K562 (cell line): ENCODE measurements around the gene PAK1IP1. TPM values are rescaled to one million over a fixed set of nuclear protein-coding genes. Genes with fewer than 3 reads are reported as not detected.

ENCODE experiments used
- ATAC-seq: fragments of 200-7000 bp; cut with Tn5 transposase; 3 replicates; pipeline ENCODE4 v1.9.1; 2020; ENCODE audit warnings: moderate library complexity
- BruUV-seq: library from RNA; stranded (reverse); fragments of 400-500 nt; replicated peaks from 2 replicates; lab custom pipeline; 2021; lab: Mats Ljungman, UMichigan
- CTCF ChIA-PET: fragments of 300-600 bp; formaldehyde crosslinking; extraction: SDS; loops from one replicate; lab custom pipeline; 2021; ENCODE audit warnings: low intra/inter-chr PET ratio; lab: Yijun Ruan, JAX
- POLR2A ChIA-PET: fragments of 300-600, 350-650 bp; sonication (Branson Sonifier 250); formaldehyde crosslinking; extraction: SDS; loops from one replicate; lab custom pipeline; 2021; ENCODE audit warnings: antibody characterized with exemption, inconsistent platforms; lab: Yijun Ruan, JAX
- DNase-seq, 4 experiments: peaks; one replicate each; pipeline versions ENCODE4 v3.0.0 to v3.0.0-alpha.2; 2011 to 2018; ENCODE audit warnings: low spot score in 3 of 4, mixed read lengths in 3 of 4; ENCODE audit errors: extremely low read depth in 1 of 4
- FAIRE-seq: peaks from 2 replicates; lab custom pipeline; 2011; peaks lifted over from hg19 to GRCh38; lab: Jason Lieb, UNC
- H2AFZ ChIP-seq: 2 replicates; pipeline ENCODE4 v1.6.0; 2011; ENCODE audit warnings: low read depth, low read length, control low read depth, inconsistent platforms
- H3K27ac ChIP-seq: fragments of 200-600 bp; 3 replicates; pipeline ENCODE4 v1.8.0; 2011; ENCODE audit warnings: low read depth, mild to moderate bottlenecking, control low read depth, inconsistent platforms, low read length, moderate library complexity, mixed read lengths; ENCODE audit errors: extremely low read depth
- H3K27me3 ChIP-seq, 2 experiments: fragments of 300-600 bp in 1 of 2; 2 replicates in 1 of 2; 3 replicates in 1 of 2; pipeline versions ENCODE4 v1.6.0 to v1.8.0; 2011; ENCODE audit warnings: inconsistent platforms in 2 of 2, low read length in 2 of 2, mild to moderate bottlenecking in 1 of 2, mixed read lengths in 1 of 2, moderate library complexity in 1 of 2; ENCODE audit not compliant: control insufficient read depth in 2 of 2, insufficient read depth in 2 of 2
- H3K36me3 ChIP-seq: fragments of 300-600 bp; 3 replicates; pipeline ENCODE4 v1.8.0; 2011; ENCODE audit warnings: mild to moderate bottlenecking, low read length, inconsistent platforms; ENCODE audit not compliant: control insufficient read depth, insufficient read depth
- H3K4me1 ChIP-seq, 2 experiments: fragments of 200-600 bp in 1 of 2; replicated peaks in 1 of 2; 2 replicates in 1 of 2; 3 replicates in 1 of 2; pipeline versions ENCODE4 v1.5.1 to v1.8.0; 2011; ENCODE audit warnings: inconsistent platforms in 2 of 2, low read length in 2 of 2, mild to moderate bottlenecking in 1 of 2, mixed read lengths in 1 of 2, moderate library complexity in 1 of 2; ENCODE audit not compliant: control insufficient read depth in 2 of 2, insufficient read depth in 2 of 2
- H3K4me2 ChIP-seq: 2 replicates; pipeline ENCODE4 v1.6.1; 2011; ENCODE audit warnings: low read length, control low read depth, inconsistent platforms, mixed read lengths; ENCODE audit not compliant: insufficient read depth
- H3K4me3 ChIP-seq: fragments of 200-600 bp; sonication (generic), shearing (Covaris generic); 2 replicates; pipeline ENCODE4 v1.5.1; 2016; ENCODE audit warnings: control low read depth, inconsistent platforms
- H3K79me2 ChIP-seq: fragments of 200-600 bp; 3 replicates; pipeline ENCODE4 v1.8.0; 2011; ENCODE audit warnings: low read length, inconsistent platforms; ENCODE audit not compliant: control insufficient read depth, insufficient read depth
- H3K9ac ChIP-seq, 2 experiments: 2 replicates each; pipeline versions ENCODE4 v1.6.0 to v1.6.1; 2011; ENCODE audit warnings: low read depth in 2 of 2, low read length in 2 of 2, control low read depth in 1 of 2, inconsistent platforms in 1 of 2, mild to moderate bottlenecking in 1 of 2, mixed read lengths in 1 of 2; ENCODE audit not compliant: insufficient read depth in 1 of 2
- H3K9me1 ChIP-seq: one replicate; pipeline ENCODE4 v1.6.0; 2011; ENCODE audit warnings: inconsistent platforms, mild to moderate bottlenecking, low read length, moderate library complexity; ENCODE audit not compliant: control insufficient read depth, insufficient read depth
- H3K9me3 ChIP-seq: replicated peaks from 2 replicates; pipeline ENCODE4 v1.5.1; 2011; ENCODE audit warnings: low read depth, low read length, inconsistent platforms; ENCODE audit not compliant: control insufficient read depth, insufficient read depth
- H4K20me1 ChIP-seq: replicated peaks from 2 replicates; pipeline ENCODE4 v1.6.1; 2011; ENCODE audit warnings: low read length, inconsistent platforms, mixed read lengths; ENCODE audit not compliant: control insufficient read depth, insufficient read depth
- CBFB ChIP-seq: sonication (generic); formaldehyde crosslinking; IDR thresholded peaks from 2 replicates; pipeline ENCODE4 v1.4.0; 2020; ENCODE audit warnings: mild to moderate bottlenecking, missing genetic modification reagents
- MEF2D ChIP-seq: conservative IDR thresholded peaks from 2 replicates; pipeline ENCODE4 v1.6.1; 2016; ENCODE audit warnings: low read depth, missing genetic modification characterization, missing compliant biosample characterization
- MEIS2 ChIP-seq: fragments of 450-650 bp; IDR thresholded peaks from 2 replicates; pipeline ENCODE4 v1.6.1; 2014; ENCODE audit warnings: mild to moderate bottlenecking; ENCODE audit not compliant: partially characterized antibody
- MXI1 ChIP-seq: IDR thresholded peaks from 2 replicates; pipeline ENCODE4 v1.6.1; 2011; ENCODE audit warnings: low read depth, mild to moderate bottlenecking, improper control_type of control experiment, low read length
- RFX1 ChIP-seq: fragments of 450-650 bp; IDR thresholded peaks from 2 replicates; pipeline ENCODE4 v1.6.1; 2016; ENCODE audit warnings: mild to moderate bottlenecking, moderate library complexity
- SETDB1 ChIP-seq: IDR thresholded peaks from one replicate; pipeline ENCODE4 v1.6.1; 2012; ENCODE audit warnings: low read length, control low read depth, inconsistent platforms
- SRF ChIP-seq, 2 experiments: fragments of 250-450, 450-650 bp in 1 of 2; sonication (Bioruptor Pico) in 1 of 2; sonication (generic) in 1 of 2; formaldehyde crosslinking; IDR thresholded peaks; 2 replicates each; pipeline versions ENCODE4 v1.5.0 to v1.5.1; 2020 to 2022; ENCODE audit warnings: mild to moderate bottlenecking in 1 of 2, missing genetic modification reagents in 1 of 2
- STAT5A ChIP-seq: IDR thresholded peaks from 2 replicates; pipeline ENCODE4 v1.6.1; 2012; ENCODE audit warnings: low read length, inconsistent platforms, borderline replicate concordance
- ZKSCAN8 ChIP-seq: fragments of 200-800 bp; sonication (Bioruptor generic); IDR thresholded peaks from 2 replicates; pipeline ENCODE4 v1.6.1; 2016; ENCODE audit warnings: missing genetic modification characterization, missing compliant biosample characterization
- WGBS: fragments of 100-300 bp; shearing (Covaris generic); methylation state at CpG from one replicate; pipeline ENCODE4 v1.1.6; 2016; ENCODE audit warnings: low coverage, mixed read lengths; ENCODE audit not compliant: insufficient coverage; ENCODE audit errors: missing lambda C conversion rate; 5-methylcytosine and 5-hydroxymethylcytosine counted together
- in situ Hi-C: fragments of 300-500 bp; cut with MboI; formaldehyde crosslinking; loops from 4 replicates; pipeline ENCODE4 v1.15.0; 2018; ENCODE audit warnings: inconsistent platforms, mixed read lengths
- intact Hi-C: fragments of 100-400 bp; cut with micrococcal nuclease; formaldehyde crosslinking; loops from 2 replicates; pipeline ENCODE4 v1.14.2; 2022
- polyA plus RNA-seq, 8 experiments: library from polyadenylated mRNA; depleted of rRNA in 4 of 8; stranded (reverse) in 5 of 8; unstranded in 3 of 8; fragments of >200 nt; fragmentation: Nextera tagmentation in 2 of 8; fragmentation: Illumina TruSeq in 1 of 8; extraction: Ambion mirVana in 2 of 8; extraction: Trizol in 1 of 8; gene quantifications; 2 replicates each; pipeline versions ENCODE4 v1.2.1 to v1.2.3, GENCODE V29; 2011 to 2014; ENCODE audit warnings: inconsistent platforms in 1 of 8, missing spikeins in 1 of 8
- total RNA-seq, 7 experiments: library from RNA; depleted of rRNA in 6 of 7; stranded (reverse); fragments of >200 nt in 6 of 7; fragmentation: Illumina TruSeq in 2 of 7; extraction: Trizol in 2 of 7; gene quantifications; 2 replicates each; pipeline versions ENCODE4 v1.2.1 to v1.2.3, GENCODE V29; 2011 to 2021; ENCODE audit warnings: low replicate concordance in 1 of 7
- TF ChIP-seq, protein P1 (sequence below), 2 experiments: IDR thresholded peaks; 2 replicates each; pipeline ENCODE4 v1.6.1; 2012; ENCODE audit warnings: improper control_type of control experiment in 2 of 2, low read depth in 2 of 2, low read length in 2 of 2, borderline replicate concordance in 1 of 2
- TF ChIP-seq, protein P2 (sequence below): IDR thresholded peaks from 2 replicates; pipeline ENCODE4 v1.6.1; 2011; ENCODE audit warnings: borderline replicate concordance, low read depth, mild to moderate bottlenecking, moderate library complexity, low read length; ENCODE audit not compliant: insufficient read depth, poor library complexity, severe bottlenecking
- TF ChIP-seq, protein P3 (sequence below): fragments of 200-400 bp; formaldehyde crosslinking; IDR thresholded peaks from 2 replicates; pipeline ENCODE4 v1.6.1; 2017; ENCODE audit warnings: mild to moderate bottlenecking, low read depth, low read length, moderate library complexity

The PAK1IP1 gene
- total and polyA plus RNA-seq, 9 of the 15 experiments (the other 6 are each of a cell fraction or from before 2014, with no cell fraction given): 50.0 to 200 (median 87.0) TPM

DNA sequence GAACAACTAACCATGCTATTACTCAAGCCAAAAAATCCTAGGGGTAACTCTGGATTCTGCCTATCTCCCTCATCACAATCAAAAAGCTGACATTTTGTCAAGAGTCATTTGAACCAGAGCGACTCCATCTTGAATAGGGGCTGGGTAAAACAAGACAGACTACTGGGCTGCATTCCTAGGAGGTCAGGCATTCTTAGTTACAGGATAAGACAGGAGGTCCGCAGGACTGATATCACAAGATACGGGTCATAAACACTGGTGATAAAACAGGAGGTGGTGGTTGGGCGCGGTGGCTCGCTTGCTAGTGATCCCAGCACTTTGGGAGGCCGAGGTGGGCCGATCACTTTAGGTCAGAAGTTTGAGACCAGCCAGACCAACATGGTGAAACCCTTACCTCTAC lies 32.6 kb upstream of the PAK1IP1 start (continued):
- TF ChIP-seq, protein P1, sequence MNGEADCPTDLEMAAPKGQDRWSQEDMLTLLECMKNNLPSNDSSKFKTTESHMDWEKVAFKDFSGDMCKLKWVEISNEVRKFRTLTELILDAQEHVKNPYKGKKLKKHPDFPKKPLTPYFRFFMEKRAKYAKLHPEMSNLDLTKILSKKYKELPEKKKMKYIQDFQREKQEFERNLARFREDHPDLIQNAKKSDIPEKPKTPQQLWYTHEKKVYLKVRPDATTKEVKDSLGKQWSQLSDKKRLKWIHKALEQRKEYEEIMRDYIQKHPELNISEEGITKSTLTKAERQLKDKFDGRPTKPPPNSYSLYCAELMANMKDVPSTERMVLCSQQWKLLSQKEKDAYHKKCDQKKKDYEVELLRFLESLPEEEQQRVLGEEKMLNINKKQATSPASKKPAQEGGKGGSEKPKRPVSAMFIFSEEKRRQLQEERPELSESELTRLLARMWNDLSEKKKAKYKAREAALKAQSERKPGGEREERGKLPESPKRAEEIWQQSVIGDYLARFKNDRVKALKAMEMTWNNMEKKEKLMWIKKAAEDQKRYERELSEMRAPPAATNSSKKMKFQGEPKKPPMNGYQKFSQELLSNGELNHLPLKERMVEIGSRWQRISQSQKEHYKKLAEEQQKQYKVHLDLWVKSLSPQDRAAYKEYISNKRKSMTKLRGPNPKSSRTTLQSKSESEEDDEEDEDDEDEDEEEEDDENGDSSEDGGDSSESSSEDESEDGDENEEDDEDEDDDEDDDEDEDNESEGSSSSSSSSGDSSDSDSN (IDR thresholded peaks at IDR 0.05; ENCODE audit: borderline replicate concordance in 1 of 2, low read depth in 2 of 2, low read length in 2 of 2): no peak
- TF ChIP-seq, protein P2, sequence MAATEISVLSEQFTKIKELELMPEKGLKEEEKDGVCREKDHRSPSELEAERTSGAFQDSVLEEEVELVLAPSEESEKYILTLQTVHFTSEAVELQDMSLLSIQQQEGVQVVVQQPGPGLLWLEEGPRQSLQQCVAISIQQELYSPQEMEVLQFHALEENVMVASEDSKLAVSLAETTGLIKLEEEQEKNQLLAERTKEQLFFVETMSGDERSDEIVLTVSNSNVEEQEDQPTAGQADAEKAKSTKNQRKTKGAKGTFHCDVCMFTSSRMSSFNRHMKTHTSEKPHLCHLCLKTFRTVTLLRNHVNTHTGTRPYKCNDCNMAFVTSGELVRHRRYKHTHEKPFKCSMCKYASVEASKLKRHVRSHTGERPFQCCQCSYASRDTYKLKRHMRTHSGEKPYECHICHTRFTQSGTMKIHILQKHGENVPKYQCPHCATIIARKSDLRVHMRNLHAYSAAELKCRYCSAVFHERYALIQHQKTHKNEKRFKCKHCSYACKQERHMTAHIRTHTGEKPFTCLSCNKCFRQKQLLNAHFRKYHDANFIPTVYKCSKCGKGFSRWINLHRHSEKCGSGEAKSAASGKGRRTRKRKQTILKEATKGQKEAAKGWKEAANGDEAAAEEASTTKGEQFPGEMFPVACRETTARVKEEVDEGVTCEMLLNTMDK: no peak
- TF ChIP-seq MXI1 (no peak), ZKSCAN8 (CRISPR knock-in tag) (peak; percentile 79; the same call in 1 of the 2 replicates)
- TF ChIP-seq, all 486 proteins: peak for 97

DNA sequence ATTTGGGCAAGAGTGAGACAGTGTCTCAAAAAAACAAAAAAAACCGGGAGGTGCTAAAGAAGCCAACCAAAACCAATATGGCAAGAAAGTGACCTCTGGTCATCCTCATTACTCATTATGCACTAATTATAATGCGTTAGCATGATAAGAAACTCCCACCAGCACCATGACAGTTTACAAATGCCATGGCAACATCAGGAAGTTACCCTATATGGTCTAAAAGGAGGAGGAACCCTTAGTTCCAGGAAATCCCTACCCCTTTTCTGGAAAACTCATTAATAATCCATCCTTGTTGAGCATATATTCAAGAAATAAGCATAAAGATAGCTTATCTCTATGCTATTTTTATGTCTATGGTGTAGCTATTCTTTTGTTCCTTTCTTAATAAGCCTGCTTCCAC lies 32.0 kb upstream of the PAK1IP1 start:
- ATAC-seq (no peak), DNase-seq (no peak), FAIRE-seq (no peak)
- CTCF ChIA-PET: no interaction called here
- in situ Hi-C loops: no loop called here
- Histone ChIP-seq H3K27me3 (peaks cover 0 to 5% of the 10 kb centered on the region in 2 experiments; a peak in 2 of 5 replicates), H2AFZ (no peak overlapping the region), H3K4me2 (no peak overlapping the region), H3K36me3 (no peaks in the 10 kb centered on the region), H3K27ac (no peak overlapping the region), H3K9me3 (no peaks in the 10 kb centered on the region; the same call in 1 of the 2 replicates), H4K20me1 (no peaks in the 10 kb centered on the region), H3K9ac (no peak overlapping the region), H3K9me1 (no peaks in the 10 kb centered on the region), H3K4me3 (no peak overlapping the region), H3K79me2 (no peaks in the 10 kb centered on the region), H3K4me1 (peaks cover 8% of the 10 kb centered on the region in 2 experiments)
- no TSS peak for BruUV-seq
- TF ChIP-seq SRF (CRISPR knock-in tag; IDR thresholded peaks at IDR 0.05) (peak; percentile 89 to 97), MEF2D (tag) (peak; percentile 38; the same call in 1 of the 2 replicates), MEIS2 (peak; percentile 11), STAT5A (peak; percentile 43; the same call in 1 of the 2 replicates), RFX1 (peak; percentile 81), CBFB (no peak), SETDB1 (no peak)
- TF ChIP-seq, protein P3, sequence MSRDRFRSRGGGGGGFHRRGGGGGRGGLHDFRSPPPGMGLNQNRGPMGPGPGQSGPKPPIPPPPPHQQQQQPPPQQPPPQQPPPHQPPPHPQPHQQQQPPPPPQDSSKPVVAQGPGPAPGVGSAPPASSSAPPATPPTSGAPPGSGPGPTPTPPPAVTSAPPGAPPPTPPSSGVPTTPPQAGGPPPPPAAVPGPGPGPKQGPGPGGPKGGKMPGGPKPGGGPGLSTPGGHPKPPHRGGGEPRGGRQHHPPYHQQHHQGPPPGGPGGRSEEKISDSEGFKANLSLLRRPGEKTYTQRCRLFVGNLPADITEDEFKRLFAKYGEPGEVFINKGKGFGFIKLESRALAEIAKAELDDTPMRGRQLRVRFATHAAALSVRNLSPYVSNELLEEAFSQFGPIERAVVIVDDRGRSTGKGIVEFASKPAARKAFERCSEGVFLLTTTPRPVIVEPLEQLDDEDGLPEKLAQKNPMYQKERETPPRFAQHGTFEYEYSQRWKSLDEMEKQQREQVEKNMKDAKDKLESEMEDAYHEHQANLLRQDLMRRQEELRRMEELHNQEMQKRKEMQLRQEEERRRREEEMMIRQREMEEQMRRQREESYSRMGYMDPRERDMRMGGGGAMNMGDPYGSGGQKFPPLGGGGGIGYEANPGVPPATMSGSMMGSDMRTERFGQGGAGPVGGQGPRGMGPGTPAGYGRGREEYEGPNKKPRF: no peak
- POLR2A ChIA-PET: interaction anchor here (0.6 to 1.3 kb wide), 3 partner anchors 8 to 50 kb away, joined by 3 to 4 read pairs (median 3); no protein-coding TSS in a partner anchor
- intact Hi-C loops: no loop called here
- 5% methylated on average over 2 of the region's 2 CpGs for WGBS
